GM13976 (cell line): ENCODE results near the gene TMC3.

Experiments
- DNase-seq: peaks from one replicate; pipeline ENCODE4 v3.0.0; 2012; ENCODE audit warnings: low spot score
- in situ Hi-C: fragments of 300-500 bp; cut with MboI; formaldehyde crosslinking; loops from one replicate; pipeline ENCODE4 v1.12.0; 2022; ENCODE audit warnings: low sequenced_read_pairs, mixed read lengths, inconsistent platforms; ENCODE audit not compliant: unreplicated experiment
- TF ChIP-seq, protein P1 (sequence below): IDR thresholded peaks from 2 replicates; pipeline ENCODE4 v1.5.1; 2012; ENCODE audit warnings: borderline replicate concordance, mild to moderate bottlenecking; ENCODE audit not compliant: insufficient read depth; ENCODE audit errors: extremely low read depth, missing control alignments, control extremely low read depth

Gene TMC3

DNA sequence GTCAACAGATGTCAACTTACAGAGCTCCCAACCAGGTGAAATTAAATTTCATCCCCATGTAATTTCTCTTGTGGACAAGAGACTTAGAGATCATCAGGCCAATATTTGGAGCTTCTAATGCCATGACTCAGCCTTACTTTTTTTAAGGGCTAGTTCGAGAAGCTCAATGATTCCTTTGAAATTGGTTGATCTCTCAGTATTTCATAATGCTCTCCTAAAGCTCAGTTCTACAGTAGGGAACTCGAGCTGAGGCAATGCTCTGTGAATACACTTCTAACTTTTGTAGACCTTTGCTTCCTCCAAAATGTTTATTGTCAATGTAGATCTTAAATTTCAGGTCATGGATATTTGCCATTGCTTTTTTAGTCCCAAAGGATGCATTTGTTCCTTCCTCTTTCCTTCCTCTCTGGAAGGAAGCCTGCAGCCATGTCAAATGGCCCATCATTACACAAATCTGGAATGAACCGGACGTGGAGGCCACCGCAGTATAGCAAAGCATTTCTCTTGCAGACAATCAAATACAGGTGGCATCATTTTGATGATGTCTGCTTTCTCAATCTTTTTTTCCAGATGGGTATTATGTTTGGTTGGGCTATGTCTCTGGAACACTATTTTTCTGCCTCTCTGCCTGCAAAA is 78.4 kb downstream of the TMC3 start:
- DNase-seq = no peak
- in situ Hi-C loops = no loop called here
- TF ChIP-seq, protein P1, sequence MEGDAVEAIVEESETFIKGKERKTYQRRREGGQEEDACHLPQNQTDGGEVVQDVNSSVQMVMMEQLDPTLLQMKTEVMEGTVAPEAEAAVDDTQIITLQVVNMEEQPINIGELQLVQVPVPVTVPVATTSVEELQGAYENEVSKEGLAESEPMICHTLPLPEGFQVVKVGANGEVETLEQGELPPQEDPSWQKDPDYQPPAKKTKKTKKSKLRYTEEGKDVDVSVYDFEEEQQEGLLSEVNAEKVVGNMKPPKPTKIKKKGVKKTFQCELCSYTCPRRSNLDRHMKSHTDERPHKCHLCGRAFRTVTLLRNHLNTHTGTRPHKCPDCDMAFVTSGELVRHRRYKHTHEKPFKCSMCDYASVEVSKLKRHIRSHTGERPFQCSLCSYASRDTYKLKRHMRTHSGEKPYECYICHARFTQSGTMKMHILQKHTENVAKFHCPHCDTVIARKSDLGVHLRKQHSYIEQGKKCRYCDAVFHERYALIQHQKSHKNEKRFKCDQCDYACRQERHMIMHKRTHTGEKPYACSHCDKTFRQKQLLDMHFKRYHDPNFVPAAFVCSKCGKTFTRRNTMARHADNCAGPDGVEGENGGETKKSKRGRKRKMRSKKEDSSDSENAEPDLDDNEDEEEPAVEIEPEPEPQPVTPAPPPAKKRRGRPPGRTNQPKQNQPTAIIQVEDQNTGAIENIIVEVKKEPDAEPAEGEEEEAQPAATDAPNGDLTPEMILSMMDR = no peak

DNA sequence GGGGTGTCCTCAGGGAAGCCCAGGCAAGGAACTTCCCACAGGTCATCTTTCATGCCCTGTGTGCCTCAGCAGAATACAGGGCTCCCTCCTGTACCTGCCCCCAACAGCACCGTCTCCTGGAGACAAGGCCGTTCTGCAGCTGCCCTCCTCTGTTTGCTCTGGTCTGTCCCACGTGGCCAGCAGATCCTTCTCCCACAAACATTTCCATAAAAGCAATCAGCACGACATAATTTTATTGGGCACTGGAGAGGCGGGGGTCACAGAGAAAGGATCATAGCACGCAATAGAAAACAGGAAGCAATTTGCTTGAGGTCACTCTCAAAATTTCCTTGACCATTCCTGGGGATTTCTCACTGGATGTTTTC is 79.5 kb downstream of the TMC3 start:
- DNase-seq = no peak
- TF ChIP-seq, protein P1 = peak; percentile 39
- in situ Hi-C loops = no loop called here

DNA sequence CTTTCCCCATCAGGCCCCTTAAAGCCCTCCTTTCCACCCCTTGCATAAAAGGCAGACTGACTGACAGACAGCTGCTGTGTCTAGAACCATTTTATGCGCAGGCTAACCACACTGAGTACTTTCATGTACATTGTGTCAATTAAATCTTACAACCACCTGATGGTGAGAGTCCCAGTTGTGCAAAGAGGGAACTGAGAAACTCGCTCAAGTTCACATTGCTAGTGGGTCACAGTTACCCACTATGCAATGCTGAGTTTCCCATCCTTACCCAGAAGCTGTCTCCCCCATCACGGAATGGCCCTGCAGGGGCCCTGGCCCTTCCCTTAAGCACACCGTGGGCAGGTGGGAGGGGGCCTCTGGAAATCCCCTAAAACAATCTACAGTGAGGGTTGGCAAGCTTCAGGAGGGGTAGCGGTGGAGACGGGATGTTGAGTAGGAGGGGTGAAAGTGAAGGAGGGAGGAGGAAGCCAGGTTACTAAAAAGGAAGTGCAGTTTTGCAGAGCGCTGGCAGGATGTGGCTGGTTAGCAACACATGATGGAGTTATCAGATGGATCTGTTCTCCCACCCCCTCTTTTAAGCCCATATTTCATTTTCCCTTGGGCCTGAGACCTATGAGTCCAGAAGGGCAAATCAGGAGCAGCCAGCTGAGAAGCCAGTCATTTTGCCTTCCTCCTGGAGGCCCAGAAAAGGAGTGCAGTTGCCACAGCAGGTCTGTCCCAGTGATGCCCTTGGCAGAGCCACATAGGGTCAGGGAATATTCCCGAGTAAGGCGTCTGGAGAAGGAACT is 80.1 kb downstream of the TMC3 start:
- TF ChIP-seq, protein P1 = no peak
- in situ Hi-C loops = no loop called here
- DNase-seq = peak; percentile 71

DNA sequence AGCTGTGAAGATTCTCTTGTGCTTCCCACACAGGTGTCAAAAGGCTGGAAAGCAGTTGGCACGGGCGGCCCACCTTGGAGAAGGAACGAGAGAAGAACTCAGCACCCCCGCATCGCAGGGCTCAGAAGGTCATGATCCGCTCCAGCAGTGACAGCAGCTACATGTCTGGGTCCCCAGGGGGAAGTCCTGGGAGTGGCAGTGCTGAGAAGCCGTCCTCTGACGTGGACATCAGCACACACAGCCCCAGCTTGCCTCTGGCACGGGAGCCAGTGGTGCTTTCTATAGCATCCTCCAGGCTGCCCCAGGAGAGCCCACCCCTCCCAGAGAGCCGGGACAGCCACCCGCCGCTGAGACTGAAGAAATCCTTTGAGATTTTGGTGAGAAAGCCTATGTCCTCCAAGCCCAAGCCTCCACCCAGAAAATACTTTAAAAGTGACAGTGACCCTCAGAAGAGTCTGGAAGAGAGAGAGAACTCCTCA is 81.5 kb downstream of the TMC3 start:
- TF ChIP-seq, protein P1 = no peak
- in situ Hi-C loops = no loop called here
- peak; percentile 69 for DNase-seq

DNA sequence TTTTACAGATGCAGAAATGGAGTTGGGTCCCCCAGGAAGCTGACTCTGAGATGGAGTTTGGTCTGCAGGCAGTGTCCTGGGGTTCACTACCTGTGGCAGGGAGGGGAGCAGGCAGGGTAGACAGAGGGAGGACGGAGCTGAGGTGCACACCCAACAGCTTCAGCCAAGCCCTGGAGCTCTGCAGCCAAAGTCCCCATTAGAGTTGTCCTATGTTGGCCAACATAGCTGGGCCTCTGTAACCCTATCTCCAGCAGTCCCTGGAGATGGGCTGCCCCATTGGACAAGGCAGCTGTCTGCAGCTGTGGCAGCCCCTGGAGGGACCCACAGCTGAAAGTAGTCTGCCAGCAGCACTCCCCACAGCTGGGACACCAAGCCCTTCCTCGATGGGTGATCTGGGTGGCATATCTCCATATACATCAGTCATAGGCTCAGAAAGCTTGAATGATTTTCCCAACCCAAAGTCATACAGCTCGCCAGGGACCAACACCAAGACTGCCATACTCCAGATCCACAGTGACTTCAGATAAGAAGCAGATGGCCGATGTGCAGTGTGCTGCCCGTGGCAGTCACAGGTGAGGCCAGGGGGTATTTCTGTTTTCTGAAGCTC is 82.0 kb downstream of the TMC3 start:
- DNase-seq = no peak
- TF ChIP-seq, protein P1 = no peak
- in situ Hi-C loops = no loop called here

DNA sequence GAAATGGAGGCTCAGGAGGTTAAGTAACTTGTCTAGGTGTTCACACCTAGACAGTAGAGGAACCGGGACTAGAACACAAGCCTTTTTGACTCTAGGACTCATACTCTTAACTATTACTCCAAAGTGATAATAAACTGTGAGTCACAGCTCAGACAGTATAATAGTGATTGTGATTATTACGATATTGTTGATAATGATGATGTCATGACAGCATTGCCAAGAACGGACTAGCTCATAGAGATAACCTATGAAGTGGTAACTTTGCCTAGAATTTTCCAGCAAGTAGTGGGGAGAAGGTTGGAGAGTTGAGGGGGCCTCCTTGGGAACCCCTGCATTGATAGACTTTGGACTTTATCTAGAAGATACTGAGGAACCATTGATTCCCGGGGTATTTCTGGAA is 84.1 kb downstream of the TMC3 start:
- TF ChIP-seq, protein P1 = no peak
- no peak for DNase-seq
- in situ Hi-C loops = loop anchor here (10.0 kb wide), 1 partner anchor 45 kb away; no protein-coding TSS in a partner anchor
